ENCODE results near the gene CCT5. TPM values are rescaled to one million over a fixed set of nuclear protein-coding genes. Genes with fewer than 3 reads are reported as not detected.

Gene CCT5
- polyA plus RNA-seq, 1 experiment: 374 TPM

DNA sequence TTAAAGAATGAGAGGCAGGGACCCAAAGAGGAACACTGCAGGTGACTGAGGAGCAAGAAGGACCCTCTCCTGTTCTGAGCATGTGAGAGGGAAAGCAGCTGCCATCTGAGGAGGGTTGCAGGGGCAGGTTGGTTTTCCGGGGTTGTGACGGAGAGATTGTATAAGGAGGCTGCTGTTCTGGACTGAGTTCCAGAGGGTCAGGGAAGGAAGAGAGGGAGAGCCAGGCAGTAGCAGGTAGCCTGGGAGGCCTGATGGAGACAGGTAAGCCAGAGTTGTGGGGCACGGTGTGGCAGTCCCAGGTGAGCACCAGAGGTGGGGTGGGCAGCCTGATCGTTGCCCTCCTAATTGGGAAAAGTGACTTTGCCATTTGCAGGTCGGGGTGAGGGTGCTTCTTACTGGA is 9.8 kb downstream of the CCT5 start:
- ChIA-PET CTCF (no interaction called here), POLR2A (no interaction called here)
- H3K27me3 ChIP-seq (ENCODE audit: control insufficient read depth, insufficient read depth, low read length): no peaks in the 10 kb centered on the region
- DNase-seq (ENCODE audit: low read depth): no peak
- no peak overlapping the region for H3K4me3 ChIP-seq (ENCODE audit: low read depth, low read length)
- TF ChIP-seq, protein P1, sequence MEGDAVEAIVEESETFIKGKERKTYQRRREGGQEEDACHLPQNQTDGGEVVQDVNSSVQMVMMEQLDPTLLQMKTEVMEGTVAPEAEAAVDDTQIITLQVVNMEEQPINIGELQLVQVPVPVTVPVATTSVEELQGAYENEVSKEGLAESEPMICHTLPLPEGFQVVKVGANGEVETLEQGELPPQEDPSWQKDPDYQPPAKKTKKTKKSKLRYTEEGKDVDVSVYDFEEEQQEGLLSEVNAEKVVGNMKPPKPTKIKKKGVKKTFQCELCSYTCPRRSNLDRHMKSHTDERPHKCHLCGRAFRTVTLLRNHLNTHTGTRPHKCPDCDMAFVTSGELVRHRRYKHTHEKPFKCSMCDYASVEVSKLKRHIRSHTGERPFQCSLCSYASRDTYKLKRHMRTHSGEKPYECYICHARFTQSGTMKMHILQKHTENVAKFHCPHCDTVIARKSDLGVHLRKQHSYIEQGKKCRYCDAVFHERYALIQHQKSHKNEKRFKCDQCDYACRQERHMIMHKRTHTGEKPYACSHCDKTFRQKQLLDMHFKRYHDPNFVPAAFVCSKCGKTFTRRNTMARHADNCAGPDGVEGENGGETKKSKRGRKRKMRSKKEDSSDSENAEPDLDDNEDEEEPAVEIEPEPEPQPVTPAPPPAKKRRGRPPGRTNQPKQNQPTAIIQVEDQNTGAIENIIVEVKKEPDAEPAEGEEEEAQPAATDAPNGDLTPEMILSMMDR (IDR thresholded peaks at IDR 0.05; ENCODE audit: insufficient read depth, low read depth, low read length): no peak
- peaks cover 39% of the 10 kb centered on the region for H3K36me3 ChIP-seq (ENCODE audit: control insufficient read depth, insufficient read depth, low read length)

DNA sequence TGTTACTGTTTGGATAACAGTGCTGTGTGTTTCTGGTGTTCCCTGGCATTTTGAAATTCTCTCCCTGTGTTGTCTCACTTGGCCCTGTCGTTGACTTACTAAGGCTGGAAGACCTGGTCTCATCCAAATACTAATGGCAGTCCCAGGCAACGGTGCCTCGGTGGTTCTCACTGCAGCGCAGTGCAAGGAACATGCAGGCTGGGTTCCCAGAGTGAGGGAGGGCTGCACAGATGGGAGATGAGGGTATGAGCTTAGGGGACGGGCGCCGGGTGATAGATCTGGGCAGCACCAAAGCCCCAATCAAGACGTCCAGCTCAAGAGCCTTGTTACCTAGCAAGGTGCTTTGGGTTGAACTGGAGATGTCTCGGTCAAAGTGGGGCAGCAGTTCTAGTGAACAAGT is 11.0 kb downstream of the CCT5 start:
- Histone ChIP-seq H3K4me3 (ENCODE audit: low read depth, low read length) (no peak overlapping the region), H3K36me3 (ENCODE audit: control insufficient read depth, insufficient read depth, low read length) (peaks cover 44% of the 10 kb centered on the region), H3K27me3 (ENCODE audit: control insufficient read depth, insufficient read depth, low read length) (no peaks in the 10 kb centered on the region)
- TF ChIP-seq, protein P1 (IDR thresholded peaks at IDR 0.05; ENCODE audit: insufficient read depth, low read depth, low read length): no peak
- ChIA-PET CTCF (interaction anchor here (0.9 to 1.1 kb wide), 2 partner anchors 10 to 23 kb away, joined by 3 read pairs; no protein-coding TSS in a partner anchor), POLR2A (no interaction called here)
- DNase-seq (ENCODE audit: low read depth): no peak

DNA sequence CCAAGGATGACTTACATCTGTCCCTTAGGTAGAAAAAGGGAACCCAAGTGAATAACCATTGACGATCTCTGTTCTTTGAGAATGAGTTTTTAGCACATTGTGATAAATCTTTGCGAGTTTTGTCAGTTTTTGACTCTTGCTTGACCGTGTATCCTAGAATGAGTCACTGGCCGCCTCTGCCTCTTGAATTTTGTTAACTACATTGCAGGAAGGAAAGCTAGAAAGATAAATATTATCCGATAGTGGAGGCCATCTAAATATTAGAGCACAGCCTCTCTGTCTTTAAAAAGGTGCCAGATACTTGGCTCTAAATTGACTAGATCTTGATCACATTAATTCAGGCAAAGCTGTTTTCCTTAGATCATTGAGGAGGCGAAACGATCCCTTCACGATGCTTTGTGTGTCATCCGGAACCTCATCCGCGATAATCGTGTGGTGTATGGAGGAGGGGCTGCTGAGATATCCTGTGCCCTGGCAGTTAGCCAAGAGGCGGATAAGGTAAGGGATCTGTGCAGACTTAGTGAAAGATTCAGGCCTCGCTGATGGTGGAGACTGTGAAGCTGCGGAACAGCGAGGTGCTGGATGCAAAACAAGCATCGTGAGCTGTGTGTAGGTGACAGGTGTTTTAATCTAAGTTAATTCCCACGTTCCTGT is 12.2 kb downstream of the CCT5 start:
- POLR2A ChIA-PET: interaction anchor here (0.6 kb wide), 1 partner anchor 87 kb away, joined by 3 read pairs; no protein-coding TSS in a partner anchor
- TF ChIP-seq, protein P1 (IDR thresholded peaks at IDR 0.05; ENCODE audit: insufficient read depth, low read depth, low read length): no peak
- no peak for DNase-seq (ENCODE audit: low read depth)
- no peak overlapping the region for H3K4me3 ChIP-seq (ENCODE audit: low read depth, low read length)
- no peaks in the 10 kb centered on the region for H3K27me3 ChIP-seq (ENCODE audit: control insufficient read depth, insufficient read depth, low read length)
- peaks cover 39% of the 10 kb centered on the region for H3K36me3 ChIP-seq (ENCODE audit: control insufficient read depth, insufficient read depth, low read length)
- CTCF ChIA-PET: no interaction called here

DNA sequence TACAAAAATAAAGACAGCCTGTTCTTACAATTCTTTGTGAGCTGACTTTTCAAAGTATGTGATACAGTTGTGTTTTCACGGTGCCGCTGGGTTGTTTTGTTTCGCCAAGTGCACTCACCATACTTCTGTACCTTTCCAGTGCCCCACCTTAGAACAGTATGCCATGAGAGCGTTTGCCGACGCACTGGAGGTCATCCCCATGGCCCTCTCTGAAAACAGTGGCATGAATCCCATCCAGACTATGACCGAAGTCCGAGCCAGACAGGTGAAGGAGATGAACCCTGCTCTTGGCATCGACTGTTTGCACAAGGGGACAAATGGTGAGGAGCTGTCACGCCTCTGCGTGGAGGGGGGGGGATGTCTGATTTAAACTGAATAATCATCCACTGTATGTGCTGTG is 12.9 kb downstream of the CCT5 start:
- TF ChIP-seq, protein P1 (IDR thresholded peaks at IDR 0.05; ENCODE audit: insufficient read depth, low read depth, low read length): no peak
- DNase-seq (ENCODE audit: low read depth): no peak
- H3K4me3 ChIP-seq (ENCODE audit: low read depth, low read length): no peak overlapping the region
- H3K36me3 ChIP-seq (ENCODE audit: control insufficient read depth, insufficient read depth, low read length): peaks cover 36% of the 10 kb centered on the region
- POLR2A ChIA-PET: interaction anchor here (0.6 kb wide), 1 partner anchor 87 kb away, joined by 3 read pairs; no protein-coding TSS in a partner anchor
- CTCF ChIA-PET: no interaction called here
- no peaks in the 10 kb centered on the region for H3K27me3 ChIP-seq (ENCODE audit: control insufficient read depth, insufficient read depth, low read length)

DNA sequence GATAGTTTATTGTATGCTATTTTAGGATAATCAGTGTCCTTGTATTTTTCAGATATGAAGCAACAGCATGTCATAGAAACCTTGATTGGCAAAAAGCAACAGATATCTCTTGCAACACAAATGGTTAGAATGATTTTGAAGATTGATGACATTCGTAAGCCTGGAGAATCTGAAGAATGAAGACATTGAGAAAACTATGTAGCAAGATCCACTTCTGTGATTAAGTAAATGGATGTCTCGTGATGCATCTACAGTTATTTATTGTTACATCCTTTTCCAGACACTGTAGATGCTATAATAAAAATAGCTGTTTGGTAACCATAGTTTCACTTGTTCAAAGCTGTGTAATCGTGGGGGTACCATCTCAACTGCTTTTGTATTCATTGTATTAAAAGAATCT is 14.5 kb downstream of the CCT5 start:
- POLR2A ChIA-PET: interaction anchor here (0.6 kb wide), 1 partner anchor 78 kb away, joined by 3 read pairs; no protein-coding TSS in a partner anchor
- CTCF ChIA-PET: interaction anchor here (0.7 to 1.7 kb wide), 6 partner anchors 19 to 1486 kb away, joined by 3 to 7 read pairs (median 4); no protein-coding TSS in a partner anchor
- Histone ChIP-seq H3K27me3 (ENCODE audit: control insufficient read depth, insufficient read depth, low read length) (no peaks in the 10 kb centered on the region), H3K4me3 (ENCODE audit: low read depth, low read length) (no peak overlapping the region), H3K36me3 (ENCODE audit: control insufficient read depth, insufficient read depth, low read length) (peaks cover 26% of the 10 kb centered on the region)
- DNase-seq (ENCODE audit: low read depth): no peak
- TF ChIP-seq, protein P1 (IDR thresholded peaks at IDR 0.05; ENCODE audit: insufficient read depth, low read depth, low read length): no peak
